GM12892 (cell line): Measurements from ENCODE around the gene EML4.

Experiments used
- POLR2A ChIP-seq: IDR thresholded peaks from 2 replicates; pipeline ENCODE4 v1.6.1; 2011; ENCODE audit warnings: low read depth, low read length, control low read depth
- POLR2AphosphoS5 ChIP-seq: IDR thresholded peaks from 2 replicates; pipeline ENCODE4 v1.6.1; 2011; ENCODE audit warnings: low read depth, low read length, control low read depth
- TAF1 ChIP-seq: IDR thresholded peaks from 2 replicates; pipeline ENCODE4 v1.6.1; 2011; ENCODE audit warnings: low read depth, mild to moderate bottlenecking, control low read depth, low read length, borderline replicate concordance

DNA sequence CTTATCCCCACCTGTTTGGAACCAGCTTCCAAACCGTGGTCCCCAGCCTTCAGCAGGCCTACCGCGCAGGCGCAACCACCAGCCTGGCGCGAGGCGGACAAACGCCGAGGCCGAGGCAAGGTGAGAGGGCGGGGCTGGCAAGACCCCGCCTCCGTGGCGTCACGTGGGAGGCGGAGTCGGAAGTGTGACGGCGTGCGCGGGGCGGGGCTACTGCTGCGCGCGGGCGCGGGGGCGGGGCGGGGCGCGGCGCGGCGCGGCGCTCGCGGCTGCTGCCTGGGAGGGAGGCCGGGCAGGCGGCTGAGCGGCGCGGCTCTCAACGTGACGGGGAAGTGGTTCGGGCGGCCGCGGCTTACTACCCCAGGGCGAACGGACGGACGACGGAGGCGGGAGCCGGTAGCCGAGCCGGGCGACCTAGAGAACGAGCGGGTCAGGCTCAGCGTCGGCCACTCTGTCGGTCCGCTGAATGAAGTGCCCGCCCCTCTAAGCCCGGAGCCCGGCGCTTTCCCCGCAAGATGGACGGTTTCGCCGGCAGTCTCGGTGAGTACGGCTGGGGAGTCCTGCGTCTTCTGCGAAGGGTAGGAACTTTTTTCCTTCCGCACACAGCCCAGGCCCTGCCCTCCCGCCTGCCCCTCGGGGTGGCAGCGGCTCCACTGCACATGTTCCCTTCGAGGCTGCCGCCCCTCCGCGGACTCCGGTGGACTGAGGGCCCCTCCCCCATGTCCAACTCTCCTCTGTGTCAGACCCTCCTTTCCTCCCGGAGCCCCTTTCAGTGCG, at the start of gene EML4:
- TF ChIP-seq POLR2AphosphoS5 (peak; percentile 60; the same call in 1 of the 2 replicates), POLR2A (peak; percentile 84), TAF1 (0 out of 2 replicates have a peak, but pooled peaks have one; percentile 42)
